DMS 273 (cell line): ENCODE results near the gene CPD.
"Not testable (repeated sequence)": the region's sequence is repeated elsewhere in the genome, so short reads cannot be mapped to it uniquely, and the experiment has no call there.

Experiments used
- DNase-seq: peaks from one replicate; lab custom pipeline; 2025; ENCODE audit not compliant: unreplicated experiment; lab: John Stamatoyannopoulos, UW

CPD gene

GRCh38 chr17:30378825-30379302, at the start of gene CPD:
TSS of gene CPD (plus strand) at chr17:30378927. CDS start at chr17:30378981, 54 bp downstream.
- DNase-seq, result peak; percentile 98

GRCh38 chr17:30332057-30332542, 46.6 kb upstream of the CPD start:
- no peak for DNase-seq

DNA sequence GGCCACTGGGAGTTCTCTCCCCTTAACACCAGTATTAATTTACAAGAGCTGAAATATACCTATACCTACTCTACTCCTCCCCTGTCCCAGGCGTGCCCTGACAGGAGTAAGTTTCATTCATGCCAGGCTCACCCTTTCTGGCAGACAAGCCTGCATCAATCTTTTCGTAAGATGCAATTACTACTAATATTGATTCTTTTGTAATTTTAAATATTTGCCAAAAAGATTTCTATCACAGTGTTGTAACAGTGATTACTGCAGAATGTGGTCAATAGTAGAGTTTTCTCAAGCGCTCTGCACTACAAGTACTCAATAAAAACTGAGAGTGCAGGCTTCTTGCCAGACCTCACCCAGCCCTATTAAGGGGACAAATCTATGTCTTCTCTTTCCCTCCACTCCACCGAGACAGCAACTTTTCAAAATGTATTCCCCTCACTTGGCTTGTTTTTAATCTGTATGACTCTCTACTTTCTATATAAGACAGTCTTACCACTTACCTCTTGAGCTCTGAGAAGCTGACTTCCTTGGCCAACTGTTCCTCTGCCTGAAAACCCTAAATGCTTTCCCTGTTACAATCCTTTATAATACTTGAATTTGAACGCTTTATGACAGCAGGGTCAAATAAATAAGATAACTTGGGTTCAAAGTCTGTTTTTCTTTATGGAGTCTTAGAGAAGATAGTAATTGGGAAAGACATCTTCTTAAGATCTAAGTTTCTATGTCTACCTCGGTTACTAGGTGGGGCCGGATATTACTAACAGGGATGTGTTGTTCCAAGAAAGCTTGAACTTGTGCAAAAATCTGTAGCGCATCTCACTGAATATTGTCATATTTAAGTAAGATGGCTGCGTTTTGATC, 45.0 kb upstream of the CPD start, which contains the start of gene TMIGD1:
Gene TMIGD1 (minus strand): TSS at position 555 of the 858 bp plus-strand sequence. CDS start 1,924 bp downstream, outside the sequence.
- no peak for DNase-seq

GRCh38 chr17:30334421-30334820, 44.3 kb upstream of the CPD start:
- no peak for DNase-seq

GRCh38 chr17:30336369-30337171, 42.2 kb upstream of the CPD start:
- peak; percentile 83 for DNase-seq

- no peak for DNase-seq
These were observed 41.2 kb upstream of the CPD start for GRCh38 chr17:30337393-30337999.

GRCh38 chr17:30339086-30339485, 39.6 kb upstream of the CPD start:
- DNase-seq, result no peak

DNA sequence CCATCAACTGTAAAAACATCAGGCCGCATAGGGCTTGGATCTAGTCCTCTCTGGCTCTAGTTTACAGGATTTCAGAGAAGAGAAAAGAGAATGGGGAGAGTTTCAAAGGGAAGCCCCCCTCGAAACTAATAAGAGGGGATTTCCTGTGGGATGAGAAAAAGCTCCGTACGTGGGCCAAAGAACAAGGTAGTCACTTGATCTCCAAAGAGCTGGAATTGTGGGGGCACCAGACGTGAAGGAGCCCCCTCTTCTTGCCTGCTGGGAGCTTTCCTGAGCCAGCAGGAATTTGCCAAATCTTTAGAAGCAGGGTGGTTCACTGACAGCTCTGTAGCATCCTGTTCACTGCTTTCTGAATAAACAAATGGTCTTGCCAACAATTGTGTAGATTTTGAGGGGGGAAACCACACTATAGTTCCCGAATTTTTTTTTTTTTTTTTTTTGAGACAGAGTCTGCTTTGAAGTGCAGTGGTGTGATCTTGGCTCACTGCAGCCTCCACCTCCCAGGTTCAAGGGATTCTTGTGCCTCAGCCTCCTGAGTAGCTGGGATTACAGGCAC, 37.8 kb upstream of the CPD start:
- no peak for DNase-seq

DNA sequence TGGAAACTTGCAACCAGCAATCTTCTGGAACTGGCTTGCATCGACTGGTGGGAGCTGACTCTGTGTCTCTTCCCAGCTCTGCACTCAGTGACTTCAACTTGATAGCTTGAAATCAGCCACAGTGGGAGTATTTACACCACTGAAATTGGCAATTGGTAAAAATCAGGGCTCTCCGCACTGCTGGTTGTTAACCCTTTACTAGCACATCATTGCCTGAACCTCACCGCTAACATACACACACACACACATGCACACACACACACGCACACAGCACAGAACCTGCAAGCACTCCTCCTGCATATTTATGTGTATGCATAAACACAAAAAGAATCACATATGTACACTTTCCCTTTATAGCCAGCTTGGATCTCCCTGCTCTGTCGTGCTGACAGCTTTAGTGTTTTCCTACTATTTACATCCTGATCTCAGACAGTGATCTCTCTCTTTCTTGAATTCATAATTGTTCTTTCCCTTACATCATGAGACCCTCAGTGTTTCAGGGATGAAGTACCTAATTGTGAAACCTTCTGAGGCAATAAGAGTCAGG, 37.0 kb upstream of the CPD start:
- DNase-seq, result no peak

- DNase-seq, result not testable (repeated sequence)
These were observed 35.5 kb upstream of the CPD start for GRCh38 chr17:30343244-30343643.

GRCh38 chr17:30343796-30344195, 34.9 kb upstream of the CPD start:
- no peak for DNase-seq

- DNase-seq, result peak; percentile 14
These were observed 34.2 kb upstream of the CPD start for GRCh38 chr17:30344283-30345088.

DNA sequence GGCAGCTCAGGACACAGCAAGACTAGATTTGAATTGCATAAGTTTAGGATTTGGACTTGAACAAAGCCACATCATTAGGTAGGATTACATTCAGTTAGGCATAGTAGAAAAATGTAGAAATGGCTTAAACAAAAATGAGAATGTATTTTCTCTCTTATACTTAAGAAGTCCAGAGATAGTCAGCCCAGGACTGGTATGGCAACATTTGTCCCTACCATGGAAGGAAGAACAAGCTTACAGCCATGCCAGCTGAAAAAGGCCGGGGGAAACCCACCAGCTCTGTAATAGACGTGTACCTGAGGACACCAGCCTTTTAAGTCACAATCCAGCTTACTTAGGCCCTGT, 33.7 kb upstream of the CPD start:
- DNase-seq, result no peak

- DNase-seq, result peak; percentile 29
These were observed 33.1 kb upstream of the CPD start for GRCh38 chr17:30345527-30346075.

DNA sequence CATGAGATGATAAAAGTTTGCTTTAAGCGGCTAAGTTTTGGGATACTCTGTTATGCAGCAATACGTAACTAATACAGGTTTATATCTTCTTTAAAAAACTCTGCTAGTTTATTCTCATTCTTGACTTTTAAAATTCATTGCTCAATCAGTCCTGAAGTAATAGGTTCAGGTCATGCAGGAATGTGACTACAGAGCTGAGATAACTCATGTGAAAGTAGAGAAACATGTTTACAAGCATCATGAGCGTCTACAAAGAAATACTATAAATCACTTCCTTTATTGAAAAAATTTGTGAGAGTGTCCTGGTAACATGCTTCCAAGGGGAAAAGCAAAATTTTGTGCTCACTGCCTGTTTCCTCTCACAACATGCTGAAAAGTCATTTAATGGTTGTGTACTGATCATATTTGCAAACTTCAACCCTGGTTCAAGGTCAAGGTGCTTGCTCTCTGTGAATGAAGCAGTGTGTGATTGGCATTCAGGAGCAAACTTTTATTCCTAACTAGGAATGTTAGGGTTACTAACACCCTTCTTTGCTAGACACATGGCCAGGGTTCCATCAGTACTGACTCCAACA, 32.4 kb upstream of the CPD start:
- DNase-seq, result no peak

- no peak for DNase-seq
These were observed 31.2 kb upstream of the CPD start for GRCh38 chr17:30347488-30347887.

DNA sequence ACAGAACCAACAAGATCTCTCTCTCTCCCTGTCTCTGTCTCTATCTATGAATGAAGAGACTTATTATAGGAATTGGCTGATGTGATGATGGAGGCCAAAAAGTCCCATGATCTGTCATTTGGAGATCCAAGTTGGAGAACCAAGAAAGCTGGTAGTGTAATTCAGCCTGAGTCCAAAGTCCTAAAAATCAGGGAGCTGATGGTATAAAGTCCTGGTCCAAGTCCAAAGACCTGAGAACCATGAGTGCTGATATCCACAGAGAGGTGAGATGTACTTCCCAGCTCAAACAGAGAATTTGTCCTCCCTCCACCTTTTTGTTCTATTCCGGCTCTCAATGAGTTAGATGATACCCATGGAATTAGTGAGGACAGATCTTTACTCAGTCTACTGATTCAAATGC, 29.5 kb upstream of the CPD start:
- DNase-seq, result no peak

DNA sequence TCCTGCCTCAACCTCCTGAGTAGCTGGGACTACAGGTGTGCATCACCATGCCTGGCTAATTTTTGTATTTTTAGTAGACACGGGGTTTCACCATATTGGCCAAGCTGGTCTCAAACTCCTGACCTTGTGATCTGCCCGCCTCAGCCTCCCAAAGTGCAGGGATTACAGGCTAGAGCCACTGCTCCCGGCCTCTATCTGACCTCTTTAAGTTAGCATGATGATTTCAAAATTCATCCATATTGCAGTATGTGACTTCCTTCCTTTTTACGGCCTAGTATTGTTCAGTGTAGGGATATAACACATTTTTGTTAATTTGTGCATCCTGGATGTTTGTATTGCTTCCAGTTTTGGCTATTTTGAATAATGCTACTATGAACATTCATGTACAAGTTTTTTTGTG, 27.5 kb upstream of the CPD start:
- DNase-seq, result not testable (repeated sequence)

- DNase-seq, result no peak
These were observed 27.0 kb upstream of the CPD start for GRCh38 chr17:30351735-30352134.
